Transverse colon (tissue), 3 donors: ENCODE data around the gene ADK.

Source experiments
- POLR2A ChIP-seq: fragments of 450-650 bp; IDR thresholded peaks from one replicate; pipeline ENCODE4 v1.6.1; 2016; ENCODE audit warnings: antibody characterized with exemption, mild to moderate bottlenecking, moderate library complexity
- TF ChIP-seq, protein P1 (sequence below), 5 experiments: fragments of 200-600 bp in 3 of 5; fragments of 450-650 bp in 2 of 5; sonication (generic) in 3 of 5; IDR thresholded peaks; 1 replicate in 2 of 5; 2 replicates in 3 of 5; pipeline ENCODE4 v1.5.1; 2016 to 2017; ENCODE audit warnings: antibody characterized with exemption in 5 of 5, inconsistent platforms in 3 of 5, mild to moderate bottlenecking in 2 of 5, moderate library complexity in 1 of 5

DNA sequence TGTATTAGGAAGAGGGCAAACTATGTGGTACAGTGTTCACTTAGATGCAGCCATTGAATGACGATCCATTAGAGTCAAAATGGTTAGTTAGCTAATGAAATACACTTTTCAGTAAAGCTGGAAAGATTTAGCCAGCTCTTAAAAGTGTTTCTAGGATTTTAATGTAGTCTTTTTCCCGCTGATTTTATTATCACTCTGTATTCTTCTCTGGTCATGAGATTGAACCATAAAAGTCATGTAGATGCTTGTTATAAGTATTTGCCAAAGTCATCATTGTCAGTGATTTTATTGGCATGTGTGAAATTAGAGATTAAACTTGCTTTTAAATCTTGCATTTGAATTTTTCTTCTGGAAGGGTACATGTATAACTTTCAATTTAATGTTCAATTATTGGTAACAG is 93.8 kb downstream of the ADK start:
- TF ChIP-seq, protein P1, sequence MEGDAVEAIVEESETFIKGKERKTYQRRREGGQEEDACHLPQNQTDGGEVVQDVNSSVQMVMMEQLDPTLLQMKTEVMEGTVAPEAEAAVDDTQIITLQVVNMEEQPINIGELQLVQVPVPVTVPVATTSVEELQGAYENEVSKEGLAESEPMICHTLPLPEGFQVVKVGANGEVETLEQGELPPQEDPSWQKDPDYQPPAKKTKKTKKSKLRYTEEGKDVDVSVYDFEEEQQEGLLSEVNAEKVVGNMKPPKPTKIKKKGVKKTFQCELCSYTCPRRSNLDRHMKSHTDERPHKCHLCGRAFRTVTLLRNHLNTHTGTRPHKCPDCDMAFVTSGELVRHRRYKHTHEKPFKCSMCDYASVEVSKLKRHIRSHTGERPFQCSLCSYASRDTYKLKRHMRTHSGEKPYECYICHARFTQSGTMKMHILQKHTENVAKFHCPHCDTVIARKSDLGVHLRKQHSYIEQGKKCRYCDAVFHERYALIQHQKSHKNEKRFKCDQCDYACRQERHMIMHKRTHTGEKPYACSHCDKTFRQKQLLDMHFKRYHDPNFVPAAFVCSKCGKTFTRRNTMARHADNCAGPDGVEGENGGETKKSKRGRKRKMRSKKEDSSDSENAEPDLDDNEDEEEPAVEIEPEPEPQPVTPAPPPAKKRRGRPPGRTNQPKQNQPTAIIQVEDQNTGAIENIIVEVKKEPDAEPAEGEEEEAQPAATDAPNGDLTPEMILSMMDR (IDR thresholded peaks at IDR 0.05) = no peak
- no peak for TF ChIP-seq POLR2A
